Upper lobe of left lung (tissue), 6 donors: ENCODE measurements around the gene PSMB2. TPM values are rescaled to one million over a fixed set of nuclear protein-coding genes. Genes with fewer than 3 reads are reported as not detected.
A peak's percentile ranks its signal among the peaks of the same experiment; 100 is the strongest.

Source experiments
- ATAC-seq, 2 donors: fragments of 200-7000 bp; cut with Tn5 transposase; one replicate each; pipeline ENCODE4 v1.9.1; 2022; ENCODE audit warnings: mild to moderate bottlenecking in 2 of 2, moderate library complexity in 2 of 2; ENCODE audit not compliant: low FRiP score in 2 of 2
- DNase-seq, 2 donors: peaks; one replicate each; pipeline ENCODE4 v3.0.0-alpha.2; 2019 to 2020
- H3K27ac ChIP-seq, 4 donors: fragments of 200-600 bp; sonication (generic); one replicate each; pipeline ENCODE4 v1.5.1; 2016 to 2019
- H3K27me3 ChIP-seq, 4 donors: fragments of 200-600 bp; sonication (generic); one replicate each; pipeline ENCODE4 v1.5.1; 2017 to 2019
- H3K36me3 ChIP-seq, 4 donors: fragments of 200-600 bp; sonication (generic); one replicate each; pipeline ENCODE4 v1.5.1; 2016 to 2019
- H3K4me1 ChIP-seq, 4 donors: fragments of 200-600 bp; sonication (generic); one replicate each; pipeline ENCODE4 v1.5.1; 2018 to 2019
- H3K4me3 ChIP-seq, 4 donors: fragments of 200-600 bp; sonication (generic); one replicate each; pipeline ENCODE4 v1.5.1; 2017 to 2019; ENCODE audit warnings: mild to moderate bottlenecking in 2 of 4, moderate library complexity in 1 of 4
- H3K9me3 ChIP-seq, 4 donors: fragments of 200-600 bp; sonication (generic); one replicate each; pipeline ENCODE4 v1.5.1; 2018 to 2019
- CTCF ChIP-seq, 6 experiments: fragments of 450-650 bp in 4 of 6; fragments of 200-600 bp in 2 of 6; sonication (generic) in 2 of 6; IDR thresholded peaks; one replicate each; pipeline ENCODE4 v1.5.1; 2016 to 2019; ENCODE audit warnings: antibody characterized with exemption in 6 of 6
- EP300 ChIP-seq, 4 donors: sonication (generic); formaldehyde crosslinking; IDR thresholded peaks; one replicate each; pipeline ENCODE4 v1.5.1; 2017; ENCODE audit warnings: antibody characterized with exemption in 4 of 4, control low read depth in 2 of 4
- POLR2A ChIP-seq, 4 donors: fragments of 450-650 bp; IDR thresholded peaks; one replicate each; pipeline ENCODE4 v1.5.1; 2016 to 2017; ENCODE audit warnings: antibody characterized with exemption in 4 of 4, mild to moderate bottlenecking in 2 of 4
- POLR2AphosphoS5 ChIP-seq, 2 donors: sonication (generic); formaldehyde crosslinking; IDR thresholded peaks; one replicate each; pipeline ENCODE4 v1.5.1; 2017; ENCODE audit warnings: antibody characterized with exemption in 2 of 2
- WGBS, 2 donors: methylation state at CpG; one replicate each; pipeline ENCODE4 v1.1.5; 2017 to 2018; 5-methylcytosine and 5-hydroxymethylcytosine counted together
- total RNA-seq, 6 donors: library from RNA; depleted of rRNA in 4 of 6; stranded (reverse); fragments of >200 nt in 4 of 6; gene quantifications; one replicate each; pipeline versions ENCODE4 v1.1.0 to v1.2.1, GENCODE V29; 2016 to 2021
- donor health status: DM: no; HTN: no; CAD: no; lungs with moderate emphysema.
- donor health status: DM: no; HTN: yes; CAD: no; lungs with severe emphysema.

Gene PSMB2
- total RNA-seq, 6 donors from 2014 or later: 17.8 to 45.6 (median 38.7) TPM

GRCh38 chr1:35646043-35646442, 4.7 kb upstream of the PSMB2 start:
- Histone ChIP-seq H3K4me1 (peaks cover 0 to 5% (median 3%) of the 10 kb centered on the region in 4 donors), H3K4me3 (no peak overlapping the region), H3K36me3 (no peaks in the 10 kb centered on the region), H3K27ac (no peak overlapping the region), H3K9me3 (no peaks in the 10 kb centered on the region), H3K27me3 (no peaks in the 10 kb centered on the region)
- DNase-seq (no peak), ATAC-seq (no peak)
- no peak for TF ChIP-seq POLR2A (IDR thresholded peaks at IDR 0.05)
- TF ChIP-seq CTCF (IDR thresholded peaks at IDR 0.05): no peak
- TF ChIP-seq EP300 (IDR thresholded peaks at IDR 0.05): no peak
- TF ChIP-seq POLR2AphosphoS5 (IDR thresholded peaks at IDR 0.05): no peak
- 10 to 13% methylated on average over 3 of the region's 3 CpGs for WGBS, 2 donors

- no peaks in the 10 kb centered on the region for H3K9me3 ChIP-seq
- no peak overlapping the region for H3K4me3 ChIP-seq
- no peaks in the 10 kb centered on the region for H3K27me3 ChIP-seq
- H3K27ac ChIP-seq: no peak overlapping the region
- TF ChIP-seq EP300 (IDR thresholded peaks at IDR 0.05): no peak
- TF ChIP-seq POLR2A (IDR thresholded peaks at IDR 0.05): no peak
- no peak for TF ChIP-seq CTCF (IDR thresholded peaks at IDR 0.05)
- no peak for TF ChIP-seq POLR2AphosphoS5 (IDR thresholded peaks at IDR 0.05)
- H3K36me3 ChIP-seq: no peaks in the 10 kb centered on the region
- ATAC-seq (no peak), DNase-seq (no peak)
- H3K4me1 ChIP-seq: peaks cover 11 to 20% (median 19%) of the 10 kb centered on the region in 4 donors
- WGBS, 2 donors: 35 to 43% methylated on average over 2 of the region's 2 CpGs
Measured at GRCh38 chr1:35644204-35644603, 2.9 kb upstream of the PSMB2 start.

GRCh38 chr1:35642471-35642955, 1.2 kb upstream of the PSMB2 start:
- TF ChIP-seq EP300 (IDR thresholded peaks at IDR 0.05): no peak
- no peak for TF ChIP-seq POLR2AphosphoS5 (IDR thresholded peaks at IDR 0.05)
- TF ChIP-seq CTCF (IDR thresholded peaks at IDR 0.05): no peak
- TF ChIP-seq POLR2A (IDR thresholded peaks at IDR 0.05): no peak
- WGBS, 2 donors: 37 to 51% methylated on average over 14 of the region's 14 CpGs
- no peaks in the 10 kb centered on the region for H3K36me3 ChIP-seq
- peak overlapping the region in 2 of 4 donors; percentile 89 to 92 for H3K27ac ChIP-seq
- DNase-seq (no peak), ATAC-seq (no peak)
- H3K9me3 ChIP-seq: no peaks in the 10 kb centered on the region
- H3K4me1 ChIP-seq: peaks cover 28 to 37% (median 35%) of the 10 kb centered on the region in 4 donors
- H3K27me3 ChIP-seq: no peaks in the 10 kb centered on the region
- H3K4me3 ChIP-seq: peak overlapping the region in 3 of 4 donors; percentile 81 to 87 (median 87)

GRCh38 chr1:35640380-35641232, 720 bp downstream of the PSMB2 start:
- Histone ChIP-seq H3K27me3 (no peaks in the 10 kb centered on the region), H3K4me1 (peaks cover 37 to 48% (median 47%) of the 10 kb centered on the region in 4 donors), H3K36me3 (peaks cover 0 to 6% (median under 1%) of the 10 kb centered on the region in 4 donors), H3K27ac (peak overlapping the region; percentile 89 to 96 (median 90)), H3K9me3 (no peaks in the 10 kb centered on the region), H3K4me3 (peak overlapping the region; percentile 43 to 87 (median 84))
- ATAC-seq (no peak), DNase-seq (no peak)
- WGBS, 2 donors: 16 to 21% methylated on average over 27 to 29 of the region's 29 CpGs
- no peak for TF ChIP-seq EP300 (IDR thresholded peaks at IDR 0.05)
- no peak for TF ChIP-seq POLR2AphosphoS5 (IDR thresholded peaks at IDR 0.05)
- no peak for TF ChIP-seq CTCF (IDR thresholded peaks at IDR 0.05)
- TF ChIP-seq POLR2A (IDR thresholded peaks at IDR 0.05): no peak
